ENCODE measurements around the gene TRPM2.

DNA sequence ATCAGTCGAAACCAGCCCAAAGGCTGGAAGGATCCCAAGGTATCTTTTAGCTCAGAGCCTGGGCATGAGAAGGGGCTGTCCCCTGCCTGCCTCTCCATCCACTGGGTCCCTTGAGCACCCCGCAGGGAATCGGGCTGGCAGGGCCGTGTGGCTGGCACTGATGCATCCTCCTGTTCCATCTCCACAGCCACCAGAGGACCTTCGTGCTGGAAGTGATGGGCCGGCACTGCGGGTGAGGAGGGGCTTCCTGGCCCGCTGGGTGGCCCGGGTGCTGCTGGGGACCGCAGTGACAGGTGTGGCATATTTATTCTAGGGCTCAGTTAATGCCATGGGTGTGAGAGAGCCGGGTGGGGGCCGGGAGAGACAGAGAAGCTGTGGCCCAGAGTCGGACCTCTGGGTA lies 40.0 kb upstream of the TRPM2 start:
- TF ChIP-seq POLR2A (IDR thresholded peaks at IDR 0.05; ENCODE audit: low read length) (no peak), GATA1 (IDR thresholded peaks at IDR 0.05; ENCODE audit: low read depth, low read length) (no peak)
